Esophagus muscularis mucosa (tissue), 4 donors: ENCODE results near the gene ARHGAP6. TPM values are rescaled to one million over a fixed set of nuclear protein-coding genes. Genes with fewer than 3 reads are reported as not detected.

ENCODE experiments used
- DNase-seq: peaks from one replicate; pipeline ENCODE4 v3.0.0-alpha.2; 2017; ENCODE audit errors: extremely low spot score
- H3K27ac ChIP-seq, 4 donors: fragments of 200-600 bp; sonication (generic); replicated peaks in 1 of 4; 1 replicate in 3 of 4; 2 replicates in 1 of 4; pipeline ENCODE4 v1.5.1; 2016 to 2019; ENCODE audit warnings: mild to moderate bottlenecking in 1 of 4
- H3K27me3 ChIP-seq, 4 donors: fragments of 200-600 bp; sonication (generic); one replicate each; pipeline versions ENCODE4 v1.5.1 to v1.6.0; 2016 to 2019
- H3K36me3 ChIP-seq, 4 donors: fragments of 200-600 bp; sonication (generic); one replicate each; pipeline ENCODE4 v1.5.1; 2016 to 2019
- H3K4me1 ChIP-seq, 4 donors: fragments of 200-600 bp; sonication (generic); one replicate each; pipeline ENCODE4 v1.5.1; 2016 to 2019
- H3K4me3 ChIP-seq, 4 donors: fragments of 200-600 bp; sonication (generic); 1 replicate in 2 of 4; 2 replicates in 2 of 4; pipeline ENCODE4 v1.5.1; 2016 to 2019; ENCODE audit warnings: mild to moderate bottlenecking in 4 of 4, moderate library complexity in 1 of 4
- H3K9me3 ChIP-seq, 4 donors: fragments of 200-600 bp; sonication (generic); 1 replicate in 3 of 4; 2 replicates in 1 of 4; pipeline ENCODE4 v1.5.1; 2016 to 2019
- CTCF ChIP-seq, 3 experiments: fragments of 200-600 bp in 2 of 3; fragments of 450-650 bp in 1 of 3; sonication (generic) in 2 of 3; IDR thresholded peaks; one replicate each; pipeline ENCODE4 v1.5.1; 2017 to 2019; ENCODE audit warnings: antibody characterized with exemption in 3 of 3, mild to moderate bottlenecking in 2 of 3, moderate library complexity in 1 of 3
- EP300 ChIP-seq: sonication (generic); formaldehyde crosslinking; IDR thresholded peaks from one replicate; pipeline ENCODE4 v1.6.1; 2017; ENCODE audit warnings: antibody characterized with exemption
- POLR2A ChIP-seq: fragments of 450-650 bp; IDR thresholded peaks from one replicate; pipeline ENCODE4 v1.6.1; 2017; ENCODE audit warnings: antibody characterized with exemption, moderate library complexity, mild to moderate bottlenecking, low read depth
- POLR2AphosphoS5 ChIP-seq, 2 donors: sonication (generic); formaldehyde crosslinking; IDR thresholded peaks; one replicate each; pipeline ENCODE4 v1.6.1; 2017; ENCODE audit warnings: antibody characterized with exemption in 2 of 2
- WGBS: methylation state at CpG from one replicate; pipeline ENCODE4 v1.1.5; 2018; 5-methylcytosine and 5-hydroxymethylcytosine counted together
- intact Hi-C: fragments of 100-400 bp; cut with DNase I; formaldehyde crosslinking; loops from one replicate; pipeline ENCODE4 v1.15.1; 2023
- total RNA-seq, 4 donors: library from RNA; depleted of rRNA; stranded (reverse); fragments of >200 nt; gene quantifications; one replicate each; pipeline versions ENCODE4 v1.1.0 to v1.2.1, GENCODE V29; 2016

ARHGAP6 gene
- total RNA-seq, 4 donors from 2014 or later, result 25.2 to 44.8 (median 30.6) TPM

DNA sequence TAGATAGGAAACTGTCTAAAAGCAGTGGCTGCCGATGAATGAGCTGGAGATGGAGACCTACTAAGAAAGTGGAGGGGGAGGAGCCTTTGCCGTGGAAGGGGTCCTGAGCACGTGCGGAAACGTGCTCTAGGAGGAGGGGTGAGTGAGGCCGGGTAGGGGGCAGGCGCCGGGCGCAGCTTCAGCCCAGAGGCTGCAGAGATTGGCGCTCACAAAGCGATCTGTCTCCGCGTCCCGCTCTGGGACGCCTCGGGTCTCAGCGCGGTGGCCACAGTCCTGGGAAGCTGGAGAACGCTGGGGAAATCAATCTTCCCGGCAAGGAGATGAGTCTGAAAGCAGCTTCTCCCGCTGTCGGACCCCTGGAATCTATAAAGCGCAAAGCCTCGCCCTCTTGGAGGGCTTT is 444 bp upstream of the ARHGAP6 start:
- H3K27me3 ChIP-seq, result peaks cover 0 to 3% (median 0%) of the 10 kb centered on the region in 4 donors
- WGBS, result 19% methylated on average over 22 of the region's 24 CpGs
- H3K4me3 ChIP-seq, result peak overlapping the region; percentile 58 to 67 (median 61)
- peaks cover 0 to 7% (median 0%) of the 10 kb centered on the region in 4 donors for H3K9me3 ChIP-seq
- H3K27ac ChIP-seq, result peak overlapping the region; percentile 73 to 81 (median 80)
- TF ChIP-seq EP300 (no peak), POLR2A (no peak), CTCF (IDR thresholded peaks at IDR 0.05) (no peak)
- intact Hi-C loops, result loop anchor here (5.0 kb wide), 1 partner anchor 129 kb away; no protein-coding TSS in a partner anchor
- no peaks in the 10 kb centered on the region for H3K36me3 ChIP-seq
- DNase-seq, result no peak
- H3K4me1 ChIP-seq, result peaks cover 0 to 18% (median 7%) of the 10 kb centered on the region in 4 donors

- Histone ChIP-seq H3K4me1 (peaks cover 0 to 18% (median 7%) of the 10 kb centered on the region in 4 donors), H3K27me3 (peaks cover 0 to 3% (median 0%) of the 10 kb centered on the region in 4 donors)
- intact Hi-C loops, result loop anchor here (5.0 kb wide), 1 partner anchor 127 kb away; no protein-coding TSS in a partner anchor
These were observed 1.2 kb downstream of the ARHGAP6 start for GRCh38 chrX:11664211-11665167.

DNA sequence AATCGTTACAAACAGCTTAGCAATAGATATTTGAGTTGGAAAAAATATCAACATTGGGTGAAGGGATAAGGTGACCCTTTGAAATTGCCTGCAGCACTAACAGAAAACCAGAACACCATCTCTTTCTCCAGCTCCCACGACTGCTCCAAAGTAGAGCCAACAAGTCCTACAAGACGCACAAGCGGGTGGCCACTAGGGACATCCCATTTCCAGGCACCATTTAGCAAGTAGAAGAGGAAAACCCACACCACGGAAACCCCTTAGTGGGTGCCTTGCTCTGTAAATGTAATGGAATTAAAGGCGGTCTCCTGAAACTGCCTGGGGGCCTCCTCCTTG is 1.9 kb downstream of the ARHGAP6 start:
- H3K4me1 ChIP-seq, result peaks cover 0 to 18% (median 7%) of the 10 kb centered on the region in 4 donors
- peaks cover 0 to 7% (median 0%) of the 10 kb centered on the region in 4 donors for H3K9me3 ChIP-seq
- TF ChIP-seq CTCF (IDR thresholded peaks at IDR 0.05), result no peak
- TF ChIP-seq POLR2A, result no peak
- no peak for TF ChIP-seq EP300
- TF ChIP-seq POLR2AphosphoS5 (IDR thresholded peaks at IDR 0.05), result no peak
- no peak for DNase-seq
- WGBS, result 29% methylated on average over 6 of the region's 6 CpGs
- H3K27ac ChIP-seq, result peak overlapping the region; percentile 73 to 81 (median 80)
- intact Hi-C loops, result no loop called here
- peak overlapping the region; percentile 58 to 67 (median 61) for H3K4me3 ChIP-seq
- H3K27me3 ChIP-seq, result peaks cover 0 to 3% (median 0%) of the 10 kb centered on the region in 4 donors
- H3K36me3 ChIP-seq, result no peaks in the 10 kb centered on the region

More at GRCh38 chrX:11664211-11665167, 1.2 kb downstream of the ARHGAP6 start:
- TF ChIP-seq POLR2AphosphoS5 (IDR thresholded peaks at IDR 0.05), result no peak
- TF ChIP-seq POLR2A, result no peak
- no peak for TF ChIP-seq CTCF (IDR thresholded peaks at IDR 0.05)
- no peak for TF ChIP-seq EP300
- Histone ChIP-seq H3K36me3 (no peaks in the 10 kb centered on the region), H3K9me3 (peaks cover 0 to 7% (median 0%) of the 10 kb centered on the region in 4 donors), H3K27ac (peak overlapping the region; percentile 73 to 81 (median 80)), H3K4me3 (peak overlapping the region; percentile 58 to 67 (median 61))
- no peak for DNase-seq
- 27% methylated on average over 31 of the region's 73 CpGs for WGBS

- Histone ChIP-seq H3K27ac (no peak overlapping the region), H3K9me3 (no peaks in the 10 kb centered on the region), H3K4me3 (no peak overlapping the region), H3K27me3 (no peaks in the 10 kb centered on the region), H3K4me1 (no peaks in the 10 kb centered on the region), H3K36me3 (no peaks in the 10 kb centered on the region)
- DNase-seq, result no peak
- TF ChIP-seq POLR2A (no peak), EP300 (no peak), CTCF (IDR thresholded peaks at IDR 0.05) (no peak), POLR2AphosphoS5 (IDR thresholded peaks at IDR 0.05) (no peak)
- WGBS, result 78% methylated on average over 7 of the region's 7 CpGs
- intact Hi-C loops, result no loop called here
These were observed 10.3 kb downstream of the ARHGAP6 start for GRCh38 chrX:11655282-11656015.
